DOHH2 (cell line): ENCODE measurements around the gene ARF1.
"Not testable (repeated sequence)": the region's sequence is repeated elsewhere in the genome, so short reads cannot be mapped to it uniquely, and the experiment has no call there.

Experiments
- EZH2phosphoT487 ChIP-seq: fragments of 200-600 bp; sonication (generic); IDR thresholded peaks from 2 replicates; pipeline ENCODE4 v1.6.1; 2017; ENCODE audit warnings: borderline replicate concordance, mild to moderate bottlenecking, antibody characterized with exemption, low read length, moderate library complexity, mixed read lengths
- TF ChIP-seq, protein P1 (sequence below): fragments of 200-600 bp; sonication (generic); IDR thresholded peaks from one replicate; pipeline ENCODE4 v1.5.1; 2014; ENCODE audit warnings: antibody characterized with exemption, mild to moderate bottlenecking, low read depth, low read length; ENCODE audit not compliant: poor library complexity, severe bottlenecking

DNA sequence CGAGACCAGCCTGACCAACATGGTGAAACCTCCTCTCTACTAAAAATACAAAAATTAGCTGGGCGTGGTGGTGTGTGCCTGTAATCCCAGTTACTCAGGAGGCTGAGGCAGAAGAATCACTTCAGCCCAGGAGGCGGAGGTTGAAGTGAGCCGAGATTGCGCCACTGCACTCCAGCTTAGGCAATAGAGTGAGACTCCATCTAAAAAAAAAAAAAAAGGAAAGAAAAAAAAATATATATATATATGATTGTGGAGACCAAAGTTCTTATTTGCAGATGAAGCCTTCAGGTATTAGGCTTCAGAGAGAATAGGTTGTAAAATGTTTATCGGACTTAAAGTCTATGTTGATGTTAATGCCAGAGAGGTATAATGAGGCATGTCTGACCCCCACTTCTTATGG is 28.8 kb downstream of the ARF1 start:
- TF ChIP-seq, protein P1, sequence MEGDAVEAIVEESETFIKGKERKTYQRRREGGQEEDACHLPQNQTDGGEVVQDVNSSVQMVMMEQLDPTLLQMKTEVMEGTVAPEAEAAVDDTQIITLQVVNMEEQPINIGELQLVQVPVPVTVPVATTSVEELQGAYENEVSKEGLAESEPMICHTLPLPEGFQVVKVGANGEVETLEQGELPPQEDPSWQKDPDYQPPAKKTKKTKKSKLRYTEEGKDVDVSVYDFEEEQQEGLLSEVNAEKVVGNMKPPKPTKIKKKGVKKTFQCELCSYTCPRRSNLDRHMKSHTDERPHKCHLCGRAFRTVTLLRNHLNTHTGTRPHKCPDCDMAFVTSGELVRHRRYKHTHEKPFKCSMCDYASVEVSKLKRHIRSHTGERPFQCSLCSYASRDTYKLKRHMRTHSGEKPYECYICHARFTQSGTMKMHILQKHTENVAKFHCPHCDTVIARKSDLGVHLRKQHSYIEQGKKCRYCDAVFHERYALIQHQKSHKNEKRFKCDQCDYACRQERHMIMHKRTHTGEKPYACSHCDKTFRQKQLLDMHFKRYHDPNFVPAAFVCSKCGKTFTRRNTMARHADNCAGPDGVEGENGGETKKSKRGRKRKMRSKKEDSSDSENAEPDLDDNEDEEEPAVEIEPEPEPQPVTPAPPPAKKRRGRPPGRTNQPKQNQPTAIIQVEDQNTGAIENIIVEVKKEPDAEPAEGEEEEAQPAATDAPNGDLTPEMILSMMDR, result not testable (repeated sequence)
- not testable (repeated sequence) for TF ChIP-seq EZH2phosphoT487
